BE2C (cell line): ENCODE measurements around the gene PLB1.

Experiments used
- DNase-seq: peaks from one replicate; pipeline ENCODE4 v3.0.0-alpha.2; 2020
- H3K27me3 ChIP-seq: fragments of 250-450 bp; sonication (Bioruptor Pico); 2 replicates; pipeline ENCODE4 v1.5.1; 2020; ENCODE audit warnings: mild to moderate bottlenecking
- H3K36me3 ChIP-seq: fragments of 250-450 bp; sonication (Bioruptor Pico); 2 replicates; pipeline ENCODE4 v1.5.1; 2020; ENCODE audit warnings: mild to moderate bottlenecking
- H3K4me1 ChIP-seq: fragments of 250-450 bp; sonication (Bioruptor Pico); 2 replicates; pipeline ENCODE4 v1.5.1; 2020
- H3K4me3 ChIP-seq: 2 replicates; pipeline ENCODE4 v1.5.1; 2011; ENCODE audit warnings: low read depth, low read length
- H3K9me3 ChIP-seq: fragments of 250-450 bp; sonication (Bioruptor Pico); 2 replicates; pipeline ENCODE4 v1.5.1; 2020
- TF ChIP-seq, protein P1 (sequence below): IDR thresholded peaks from 2 replicates; pipeline ENCODE4 v1.5.1; 2012; ENCODE audit warnings: mild to moderate bottlenecking, low read depth, low read length

PLB1 gene

DNA sequence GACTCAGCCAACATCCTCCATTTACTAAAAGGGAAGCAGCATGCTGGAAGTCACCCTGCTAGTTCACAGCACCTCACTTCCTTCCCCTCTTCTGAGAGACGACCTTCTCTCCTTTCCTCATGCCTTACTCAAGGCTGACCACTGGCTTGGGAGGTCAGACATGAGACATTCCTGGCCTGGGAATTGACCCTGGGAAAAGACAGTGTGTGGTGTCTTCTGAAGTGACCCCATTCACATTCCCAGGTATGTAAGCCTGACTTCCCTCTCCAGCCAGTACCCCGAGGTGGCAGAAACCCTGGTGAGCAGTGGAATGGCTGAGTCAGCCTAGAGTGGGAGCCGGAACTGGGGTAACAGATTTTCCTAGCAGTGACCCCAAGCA, 92.4 kb downstream of the PLB1 start:
- Histone ChIP-seq H3K4me3 (no peak overlapping the region), H3K36me3 (no peaks in the 10 kb centered on the region; the same call in 1 of the 2 replicates), H3K27me3 (no peaks in the 10 kb centered on the region), H3K9me3 (no peaks in the 10 kb centered on the region), H3K4me1 (peaks cover 11% of the 10 kb centered on the region)
- DNase-seq = no peak
- TF ChIP-seq, protein P1, sequence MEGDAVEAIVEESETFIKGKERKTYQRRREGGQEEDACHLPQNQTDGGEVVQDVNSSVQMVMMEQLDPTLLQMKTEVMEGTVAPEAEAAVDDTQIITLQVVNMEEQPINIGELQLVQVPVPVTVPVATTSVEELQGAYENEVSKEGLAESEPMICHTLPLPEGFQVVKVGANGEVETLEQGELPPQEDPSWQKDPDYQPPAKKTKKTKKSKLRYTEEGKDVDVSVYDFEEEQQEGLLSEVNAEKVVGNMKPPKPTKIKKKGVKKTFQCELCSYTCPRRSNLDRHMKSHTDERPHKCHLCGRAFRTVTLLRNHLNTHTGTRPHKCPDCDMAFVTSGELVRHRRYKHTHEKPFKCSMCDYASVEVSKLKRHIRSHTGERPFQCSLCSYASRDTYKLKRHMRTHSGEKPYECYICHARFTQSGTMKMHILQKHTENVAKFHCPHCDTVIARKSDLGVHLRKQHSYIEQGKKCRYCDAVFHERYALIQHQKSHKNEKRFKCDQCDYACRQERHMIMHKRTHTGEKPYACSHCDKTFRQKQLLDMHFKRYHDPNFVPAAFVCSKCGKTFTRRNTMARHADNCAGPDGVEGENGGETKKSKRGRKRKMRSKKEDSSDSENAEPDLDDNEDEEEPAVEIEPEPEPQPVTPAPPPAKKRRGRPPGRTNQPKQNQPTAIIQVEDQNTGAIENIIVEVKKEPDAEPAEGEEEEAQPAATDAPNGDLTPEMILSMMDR = no peak

DNA sequence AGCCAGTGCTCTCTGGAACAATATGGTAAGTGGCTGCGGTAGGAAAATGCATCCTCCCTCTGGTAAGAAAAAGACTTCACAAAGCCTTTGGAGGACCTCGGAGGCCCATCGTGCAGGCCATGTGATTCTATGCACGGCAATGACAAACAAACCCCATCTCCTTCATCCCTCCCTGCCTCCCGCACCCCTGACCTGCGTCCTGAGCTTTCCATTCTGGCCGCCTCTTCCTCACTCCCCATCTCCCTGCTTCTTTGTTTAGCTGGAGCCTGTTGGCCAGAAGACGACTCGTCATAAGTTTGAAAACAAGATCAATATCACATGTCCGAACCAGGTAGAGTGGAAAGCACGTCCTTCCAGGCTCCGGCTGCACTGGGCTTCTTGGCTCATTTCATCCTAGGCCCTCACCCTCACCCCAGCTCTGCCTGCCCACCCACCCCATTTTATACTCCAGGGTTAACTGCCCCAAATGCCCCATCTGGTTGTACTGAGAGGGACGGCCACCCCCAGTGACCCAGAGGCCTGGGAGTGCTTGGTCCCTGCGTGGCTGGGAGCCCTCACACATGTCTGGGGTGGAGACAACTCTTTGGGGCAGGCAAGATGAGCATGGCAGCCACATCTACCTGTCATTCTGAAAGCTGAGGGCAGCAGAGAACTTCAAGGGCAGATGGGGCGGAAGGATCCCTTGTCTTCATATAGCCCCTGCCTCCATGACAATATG, 94.0 kb downstream of the PLB1 start:
- no peaks in the 10 kb centered on the region for H3K9me3 ChIP-seq
- H3K27me3 ChIP-seq = no peaks in the 10 kb centered on the region
- peaks cover 6% of the 10 kb centered on the region for H3K4me1 ChIP-seq
- no peak for DNase-seq
- TF ChIP-seq, protein P1 = no peak
- no peaks in the 10 kb centered on the region for H3K36me3 ChIP-seq
- no peak overlapping the region for H3K4me3 ChIP-seq

DNA sequence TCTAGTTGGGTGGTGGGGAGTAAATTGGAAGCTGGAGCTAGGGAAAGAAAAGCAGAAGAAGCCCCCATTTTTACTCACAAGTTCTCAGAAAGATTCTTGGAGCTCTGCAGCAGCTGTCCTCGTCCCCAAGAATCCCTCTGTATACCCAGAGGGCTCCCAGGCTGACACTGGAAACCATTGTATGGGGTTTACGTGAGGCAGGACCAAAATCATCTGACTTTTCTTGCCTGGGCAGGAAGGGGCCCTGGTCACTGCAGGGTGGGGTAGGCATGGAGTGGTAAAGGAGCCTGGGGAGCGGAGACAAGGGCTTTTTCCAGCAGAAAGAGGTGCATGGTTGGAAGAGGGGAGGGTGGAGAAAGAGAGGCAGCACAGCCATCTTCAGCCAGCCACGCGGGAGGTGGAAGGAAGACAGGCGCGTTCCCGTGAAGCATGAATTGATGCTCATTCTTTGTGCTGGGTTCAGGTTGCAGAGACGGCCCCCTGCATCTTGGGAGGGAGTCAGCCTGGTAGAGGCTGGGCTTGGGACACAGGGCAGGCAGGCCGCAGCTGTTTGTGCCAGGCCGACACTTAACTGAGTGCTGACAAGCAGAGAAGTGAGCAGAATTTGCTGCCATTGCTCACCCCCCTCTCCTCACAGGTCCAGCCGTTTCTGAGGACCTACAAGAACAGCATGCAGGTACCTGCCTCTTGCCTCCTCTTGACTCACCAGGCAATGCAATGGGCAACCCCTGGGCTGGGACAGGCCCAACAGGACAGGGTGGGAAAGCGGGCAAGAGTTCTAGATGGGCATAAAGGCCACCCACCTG, 94.8 kb downstream of the PLB1 start:
- DNase-seq = no peak
- TF ChIP-seq, protein P1 = no peak
- H3K27me3 ChIP-seq = no peaks in the 10 kb centered on the region
- peaks cover 10% of the 10 kb centered on the region for H3K4me1 ChIP-seq
- H3K36me3 ChIP-seq = no peaks in the 10 kb centered on the region
- H3K4me3 ChIP-seq = no peak overlapping the region
- H3K9me3 ChIP-seq = no peaks in the 10 kb centered on the region

DNA sequence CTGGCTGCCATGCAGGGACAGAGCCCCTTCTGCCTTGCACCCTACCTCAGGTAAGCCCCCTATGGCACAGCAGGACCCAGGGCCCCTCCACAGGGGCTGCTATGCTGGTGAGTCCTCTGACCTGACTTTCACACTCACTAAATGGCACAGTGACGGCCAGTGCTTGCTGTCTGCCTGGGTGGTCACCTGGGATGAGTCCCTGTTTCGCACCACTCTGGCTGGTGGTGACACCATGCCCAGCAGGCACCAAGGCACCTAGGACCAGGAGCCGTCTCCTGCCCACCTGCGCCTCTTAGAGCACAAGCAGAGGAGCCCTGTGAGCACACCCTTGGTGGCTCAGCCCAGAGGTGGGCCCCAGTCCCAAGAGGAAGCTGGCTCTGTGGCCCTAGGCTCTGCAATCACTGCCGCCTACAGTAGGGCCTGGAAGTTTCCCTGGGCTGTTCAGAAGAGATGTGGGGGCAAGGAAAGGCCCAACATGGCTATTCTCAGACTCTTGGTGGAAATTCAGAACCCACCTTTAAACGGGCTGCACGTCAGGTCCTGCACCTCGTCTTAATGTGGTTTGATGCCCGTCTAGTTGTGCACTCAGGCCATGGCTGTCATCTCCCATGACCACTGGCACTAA, 96.0 kb downstream of the PLB1 start:
- Histone ChIP-seq H3K9me3 (no peaks in the 10 kb centered on the region), H3K36me3 (no peaks in the 10 kb centered on the region), H3K4me1 (peaks cover 10% of the 10 kb centered on the region), H3K27me3 (no peaks in the 10 kb centered on the region), H3K4me3 (no peak overlapping the region)
- DNase-seq = no peak
- TF ChIP-seq, protein P1 = no peak

DNA sequence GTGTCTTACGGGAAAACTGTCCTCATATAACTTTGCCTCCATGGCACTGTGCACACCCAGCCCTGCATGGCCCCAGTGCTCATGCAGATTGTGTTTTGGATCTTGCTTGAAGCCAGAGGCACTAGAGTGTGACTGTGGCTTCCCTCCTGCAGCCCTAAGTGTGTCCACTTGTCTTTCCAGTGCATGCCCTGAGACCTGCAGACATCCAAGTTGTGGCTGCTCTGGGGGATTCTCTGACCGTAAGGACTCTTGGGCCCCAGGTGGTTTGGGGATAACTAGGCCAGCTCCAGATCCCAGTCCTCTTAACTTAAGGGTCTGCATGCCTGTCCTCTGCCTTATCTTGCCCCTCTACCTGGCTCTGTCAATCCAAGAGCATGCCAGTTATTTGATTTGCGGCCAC, 96.6 kb downstream of the PLB1 start:
- Histone ChIP-seq H3K9me3 (no peaks in the 10 kb centered on the region), H3K36me3 (no peaks in the 10 kb centered on the region), H3K27me3 (no peaks in the 10 kb centered on the region), H3K4me1 (peaks cover 10% of the 10 kb centered on the region), H3K4me3 (no peak overlapping the region)
- DNase-seq = no peak
- TF ChIP-seq, protein P1 = no peak
